C4-2B (cell line): ENCODE results near the gene FOXD1.

Experiments used
- ZFX ChIP-seq: fragments of 450-650 bp; IDR thresholded peaks from 2 replicates; pipeline ENCODE4 v1.6.1; 2017
- TF ChIP-seq, protein P1 (sequence below): fragments of 450-650 bp; conservative IDR thresholded peaks from 2 replicates; pipeline ENCODE4 v1.5.1; 2017; ENCODE audit warnings: mild to moderate bottlenecking

GRCh38 chr5:73426034-73426433 is 22.5 kb downstream of the FOXD1 start:
- TF ChIP-seq, protein P1, sequence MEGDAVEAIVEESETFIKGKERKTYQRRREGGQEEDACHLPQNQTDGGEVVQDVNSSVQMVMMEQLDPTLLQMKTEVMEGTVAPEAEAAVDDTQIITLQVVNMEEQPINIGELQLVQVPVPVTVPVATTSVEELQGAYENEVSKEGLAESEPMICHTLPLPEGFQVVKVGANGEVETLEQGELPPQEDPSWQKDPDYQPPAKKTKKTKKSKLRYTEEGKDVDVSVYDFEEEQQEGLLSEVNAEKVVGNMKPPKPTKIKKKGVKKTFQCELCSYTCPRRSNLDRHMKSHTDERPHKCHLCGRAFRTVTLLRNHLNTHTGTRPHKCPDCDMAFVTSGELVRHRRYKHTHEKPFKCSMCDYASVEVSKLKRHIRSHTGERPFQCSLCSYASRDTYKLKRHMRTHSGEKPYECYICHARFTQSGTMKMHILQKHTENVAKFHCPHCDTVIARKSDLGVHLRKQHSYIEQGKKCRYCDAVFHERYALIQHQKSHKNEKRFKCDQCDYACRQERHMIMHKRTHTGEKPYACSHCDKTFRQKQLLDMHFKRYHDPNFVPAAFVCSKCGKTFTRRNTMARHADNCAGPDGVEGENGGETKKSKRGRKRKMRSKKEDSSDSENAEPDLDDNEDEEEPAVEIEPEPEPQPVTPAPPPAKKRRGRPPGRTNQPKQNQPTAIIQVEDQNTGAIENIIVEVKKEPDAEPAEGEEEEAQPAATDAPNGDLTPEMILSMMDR, result no peak
- TF ChIP-seq ZFX, result no peak
